SU-DHL-6 (cell line): ENCODE measurements around the gene MSL3B.

Experiments used
- H2AFZ ChIP-seq: fragments of 200-600 bp; sonication (generic); 2 replicates; pipeline ENCODE4 v1.6.1; 2014; ENCODE audit warnings: low read depth, mild to moderate bottlenecking, moderate library complexity, mixed read lengths, antibody characterized with exemption, low read length; ENCODE audit not compliant: severe bottlenecking
- H3F3A ChIP-seq: fragments of 200-600 bp; shearing (Covaris generic); 2 replicates; pipeline ENCODE4 v1.6.0; 2016; ENCODE audit warnings: antibody characterized with exemption, mild to moderate bottlenecking; ENCODE audit not compliant: insufficient read depth
- H3K27ac ChIP-seq: fragments of 200-600 bp; sonication (generic); 2 replicates; pipeline ENCODE4 v1.5.1; 2016; ENCODE audit warnings: low read depth, mild to moderate bottlenecking, low read length, moderate library complexity, mixed read lengths
- H3K27me3 ChIP-seq: fragments of 200-600 bp; sonication (generic), shearing (Covaris generic); 2 replicates; pipeline ENCODE4 v1.6.0; 2014; ENCODE audit warnings: mild to moderate bottlenecking, low read length
- H3K36me3 ChIP-seq: fragments of 200-600 bp; sonication (generic); 2 replicates; pipeline ENCODE4 v1.6.1; 2014; ENCODE audit warnings: mild to moderate bottlenecking, low read length, mixed read lengths
- H3K4me2 ChIP-seq: fragments of 300-600, 200-600 bp; shearing (Covaris generic), sonication (generic); 2 replicates; pipeline ENCODE4 v1.6.0; 2014; ENCODE audit warnings: low read length, low read depth, mild to moderate bottlenecking; ENCODE audit not compliant: poor library complexity, severe bottlenecking
- H3K4me3 ChIP-seq: fragments of 200-600 bp; sonication (generic); 2 replicates; pipeline ENCODE4 v1.5.1; 2014; ENCODE audit warnings: antibody characterized with exemption, low read length, mild to moderate bottlenecking, mixed read lengths; ENCODE audit not compliant: insufficient read depth, poor library complexity, severe bottlenecking
- H3K79me2 ChIP-seq: fragments of 200-600 bp; sonication (generic); 2 replicates; pipeline ENCODE4 v1.6.1; 2014; ENCODE audit warnings: mild to moderate bottlenecking, low read length, moderate library complexity; ENCODE audit not compliant: insufficient read depth
- H3K9ac ChIP-seq: fragments of 200-600 bp; sonication (generic); 2 replicates; pipeline ENCODE4 v1.7.0; 2014; ENCODE audit warnings: mild to moderate bottlenecking, low read length
- H3K9me2 ChIP-seq: fragments of 200-600 bp; sonication (generic); replicated peaks from 2 replicates; pipeline ENCODE4 v1.6.1; 2014; ENCODE audit warnings: low read length; ENCODE audit not compliant: insufficient read depth
- H3K9me3 ChIP-seq: fragments of 200-600 bp; sonication (generic); 2 replicates; pipeline ENCODE4 v1.6.1; 2014; ENCODE audit warnings: low read length, mixed read lengths; ENCODE audit not compliant: insufficient read depth
- H4K20me1 ChIP-seq: fragments of 200-600 bp; sonication (generic); 2 replicates; pipeline ENCODE4 v1.6.1; 2014; ENCODE audit warnings: low read depth, mild to moderate bottlenecking, antibody characterized with exemption, low read length, moderate library complexity, mixed read lengths
- CTCF ChIP-seq: fragments of 200-600 bp; sonication (generic); IDR thresholded peaks from one replicate; pipeline ENCODE4 v1.5.1; 2017; ENCODE audit warnings: antibody characterized with exemption, mild to moderate bottlenecking, low read length, moderate library complexity; ENCODE audit not compliant: insufficient read depth, poor library complexity, severe bottlenecking
- EZH2phosphoT487 ChIP-seq: fragments of 200-600 bp; sonication (generic), shearing (Covaris generic); conservative IDR thresholded peaks from 2 replicates; pipeline ENCODE4 v1.6.1; 2018; ENCODE audit warnings: mild to moderate bottlenecking, antibody characterized with exemption, low read length, moderate library complexity, mixed read lengths

The MSL3B gene

GRCh38 chr2:233815861-233816260, 52.3 kb downstream of the MSL3B start:
- no peak overlapping the region for H3K4me3 ChIP-seq
- no peaks in the 10 kb centered on the region for H3K9me3 ChIP-seq
- no peaks in the 10 kb centered on the region for H4K20me1 ChIP-seq
- H3K27ac ChIP-seq = no peak overlapping the region
- no peak overlapping the region for H2AFZ ChIP-seq
- H3F3A ChIP-seq = no peaks in the 10 kb centered on the region
- no peaks in the 10 kb centered on the region for H3K79me2 ChIP-seq
- no peak overlapping the region for H3K9ac ChIP-seq
- no peak overlapping the region for H3K4me2 ChIP-seq
- no peaks in the 10 kb centered on the region for H3K36me3 ChIP-seq
- H3K27me3 ChIP-seq = no peaks in the 10 kb centered on the region
- no peaks in the 10 kb centered on the region for H3K9me2 ChIP-seq
- TF ChIP-seq CTCF = no peak
- TF ChIP-seq EZH2phosphoT487 = no peak
